Testis (tissue), 2 donors: ENCODE measurements around the gene SERPINE2.

Experiments
- POLR2A ChIP-seq: fragments of 450-650 bp; IDR thresholded peaks from one replicate; pipeline ENCODE4 v1.6.1; 2017; ENCODE audit warnings: antibody characterized with exemption, mild to moderate bottlenecking, moderate library complexity
- TF ChIP-seq, protein P1 (sequence below), 3 experiments: fragments of 450-650 bp in 2 of 3; fragments of 200-600 bp in 1 of 3; sonication (generic) in 1 of 3; IDR thresholded peaks; one replicate each; pipeline ENCODE4 v1.5.1; 2016 to 2019; ENCODE audit warnings: antibody characterized with exemption in 3 of 3, mild to moderate bottlenecking in 2 of 3, moderate library complexity in 1 of 3

DNA sequence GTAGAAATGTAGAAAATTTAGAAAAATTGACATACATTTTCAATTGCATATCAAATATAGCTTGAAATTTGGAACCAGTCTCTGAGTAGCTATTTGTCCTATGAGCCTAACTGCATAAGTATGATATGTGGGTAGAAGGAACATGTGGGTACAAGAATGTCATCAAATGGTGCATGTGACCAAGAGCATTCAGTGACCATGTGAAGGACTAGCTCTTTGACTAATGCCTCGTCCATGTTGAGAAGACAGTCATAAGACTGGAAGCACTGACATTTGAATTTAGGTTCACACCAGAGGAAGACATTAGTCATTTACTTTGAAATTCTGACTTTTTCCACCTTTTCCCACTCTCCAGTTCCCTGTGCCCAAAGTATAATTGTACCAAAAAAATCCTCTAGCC, 69.2 kb downstream of the SERPINE2 start:
- TF ChIP-seq POLR2A = no peak
- TF ChIP-seq, protein P1, sequence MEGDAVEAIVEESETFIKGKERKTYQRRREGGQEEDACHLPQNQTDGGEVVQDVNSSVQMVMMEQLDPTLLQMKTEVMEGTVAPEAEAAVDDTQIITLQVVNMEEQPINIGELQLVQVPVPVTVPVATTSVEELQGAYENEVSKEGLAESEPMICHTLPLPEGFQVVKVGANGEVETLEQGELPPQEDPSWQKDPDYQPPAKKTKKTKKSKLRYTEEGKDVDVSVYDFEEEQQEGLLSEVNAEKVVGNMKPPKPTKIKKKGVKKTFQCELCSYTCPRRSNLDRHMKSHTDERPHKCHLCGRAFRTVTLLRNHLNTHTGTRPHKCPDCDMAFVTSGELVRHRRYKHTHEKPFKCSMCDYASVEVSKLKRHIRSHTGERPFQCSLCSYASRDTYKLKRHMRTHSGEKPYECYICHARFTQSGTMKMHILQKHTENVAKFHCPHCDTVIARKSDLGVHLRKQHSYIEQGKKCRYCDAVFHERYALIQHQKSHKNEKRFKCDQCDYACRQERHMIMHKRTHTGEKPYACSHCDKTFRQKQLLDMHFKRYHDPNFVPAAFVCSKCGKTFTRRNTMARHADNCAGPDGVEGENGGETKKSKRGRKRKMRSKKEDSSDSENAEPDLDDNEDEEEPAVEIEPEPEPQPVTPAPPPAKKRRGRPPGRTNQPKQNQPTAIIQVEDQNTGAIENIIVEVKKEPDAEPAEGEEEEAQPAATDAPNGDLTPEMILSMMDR (IDR thresholded peaks at IDR 0.05) = no peak
